Activated T-helper 17 cell treated with anti-CD3 and anti-CD28 coated beads, Interleukin-2, amount 50 U/mL, for 72 hours (primary cell): ENCODE results near the gene MXD1. TPM values are rescaled to one million over a fixed set of nuclear protein-coding genes. Genes with fewer than 3 reads are reported as not detected.
A peak's percentile ranks its signal among the peaks of the same experiment; 100 is the strongest.

Source experiments
- ATAC-seq: fragments of 150-1000 bp; cut with Tn5 transposase; replicated peaks from 2 replicates; pipeline ENCODE4 v1.10.0; 2021; ENCODE audit warnings: mild to moderate bottlenecking, moderate library complexity
- H3K27ac Mint-ChIP-seq: one replicate; pipeline ENCODE4 v1.8.0; 2022; ENCODE audit warnings: mixed read lengths
- H3K27me3 Mint-ChIP-seq: one replicate; pipeline ENCODE4 v1.8.0; 2022; ENCODE audit warnings: mixed read lengths
- H3K36me3 Mint-ChIP-seq: one replicate; pipeline ENCODE4 v1.8.0; 2022; ENCODE audit warnings: low read depth, mild to moderate bottlenecking, mixed read lengths
- H3K4me1 Mint-ChIP-seq: one replicate; pipeline ENCODE4 v1.8.0; 2022; ENCODE audit warnings: mixed read lengths
- H3K4me3 Mint-ChIP-seq: one replicate; pipeline ENCODE4 v1.8.0; 2022; ENCODE audit warnings: mild to moderate bottlenecking, mixed read lengths
- H3K9me3 Mint-ChIP-seq: one replicate; pipeline ENCODE4 v1.8.0; 2022; ENCODE audit warnings: mixed read lengths
- total RNA-seq, 2 donors: library from RNA; stranded (reverse); gene quantifications; one replicate each; pipeline ENCODE4 v1.2.3, GENCODE V29; 2022

Gene MXD1
- total RNA-seq, 2 donors from 2014 or later = 14.8 to 40.6 TPM

DNA sequence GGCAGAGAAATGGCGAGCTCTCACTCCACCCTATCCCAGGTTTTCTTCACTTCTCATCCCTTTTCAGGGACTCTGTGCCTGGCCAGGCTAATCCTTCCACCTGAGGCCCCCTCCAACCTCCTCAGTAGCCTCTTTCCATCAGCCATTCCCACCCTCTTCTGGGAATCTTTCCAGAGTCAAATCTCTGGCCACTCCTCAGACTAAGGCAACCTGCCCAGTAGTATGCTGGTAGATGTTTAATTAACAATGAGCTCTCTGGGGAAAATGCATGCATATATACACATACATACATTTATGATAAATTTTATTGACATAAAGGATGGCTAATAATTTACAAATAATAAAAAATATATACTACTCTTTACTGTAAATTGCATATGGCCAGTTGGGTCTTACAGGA lies 57.9 kb downstream of the MXD1 start:
- ATAC-seq = no peak
- no peaks in the 10 kb centered on the region for H3K36me3 Mint-ChIP-seq
- H3K27me3 Mint-ChIP-seq = no peaks in the 10 kb centered on the region
- no peak overlapping the region for H3K4me3 Mint-ChIP-seq
- H3K4me1 Mint-ChIP-seq = no peaks in the 10 kb centered on the region
- no peaks in the 10 kb centered on the region for H3K9me3 Mint-ChIP-seq
- peak overlapping the region; percentile 32 for H3K27ac Mint-ChIP-seq

DNA sequence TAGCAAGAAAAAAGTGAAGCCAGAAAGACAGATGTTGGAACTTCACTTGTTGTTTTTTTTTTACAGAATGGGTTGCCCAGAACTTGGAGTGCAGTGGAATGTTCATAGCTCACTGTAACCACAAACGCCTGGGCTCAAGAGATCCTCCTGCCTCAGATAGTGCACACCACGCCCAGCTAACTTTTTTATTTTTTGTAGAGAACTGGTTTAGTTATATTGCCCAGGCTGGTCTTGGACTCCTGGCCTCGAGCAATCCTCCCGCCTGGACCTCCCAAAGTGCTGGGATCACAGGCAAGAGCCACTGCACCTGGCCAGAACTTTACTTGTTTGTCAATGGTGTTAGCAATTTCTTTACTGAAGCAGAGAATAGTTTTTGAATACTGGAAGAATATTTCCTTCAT lies 58.4 kb downstream of the MXD1 start:
- H3K27ac Mint-ChIP-seq = no peak overlapping the region
- H3K27me3 Mint-ChIP-seq = no peaks in the 10 kb centered on the region
- no peaks in the 10 kb centered on the region for H3K36me3 Mint-ChIP-seq
- no peaks in the 10 kb centered on the region for H3K4me1 Mint-ChIP-seq
- H3K9me3 Mint-ChIP-seq = no peaks in the 10 kb centered on the region
- ATAC-seq = no peak
- H3K4me3 Mint-ChIP-seq = no peak overlapping the region

DNA sequence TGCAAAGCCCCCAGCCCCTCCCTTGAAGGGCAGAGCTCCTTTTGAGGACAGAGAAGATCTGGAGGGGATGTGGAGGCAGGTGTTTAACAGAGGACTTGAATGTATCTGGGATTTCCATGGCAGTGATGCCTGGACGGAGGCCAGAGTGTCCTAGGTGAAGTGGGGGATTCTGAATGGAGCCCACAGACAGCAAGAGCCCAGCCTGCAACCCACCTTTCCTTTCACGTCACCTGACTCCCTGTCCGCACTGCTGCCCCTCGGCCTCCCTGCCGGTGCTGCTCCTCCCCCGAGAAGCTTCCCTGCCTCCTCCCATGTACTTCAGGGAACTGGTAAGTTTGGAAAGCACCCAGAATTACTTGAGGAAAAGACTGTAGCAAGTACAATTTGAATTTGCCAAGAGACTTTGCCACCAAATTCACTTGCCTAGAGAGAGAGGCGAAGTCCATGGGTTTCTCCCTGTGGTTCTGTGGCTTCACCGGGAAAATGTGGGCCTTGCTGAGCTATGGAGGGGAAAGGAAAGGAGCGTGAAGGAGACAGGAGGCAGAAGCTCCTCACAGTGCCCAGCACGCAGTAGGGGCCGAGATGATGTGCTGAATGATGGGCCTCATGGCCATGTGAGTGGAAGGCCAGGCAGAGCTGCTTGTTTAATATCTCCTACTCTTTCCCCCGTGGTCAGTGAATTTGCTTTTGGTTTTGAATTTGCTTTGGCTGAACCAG lies 60.4 kb downstream of the MXD1 start:
- no peak for ATAC-seq
- Mint-ChIP-seq H3K27me3 (no peaks in the 10 kb centered on the region), H3K36me3 (no peaks in the 10 kb centered on the region), H3K4me3 (no peak overlapping the region), H3K4me1 (no peaks in the 10 kb centered on the region), H3K27ac (peak overlapping the region; percentile 67), H3K9me3 (no peaks in the 10 kb centered on the region)

DNA sequence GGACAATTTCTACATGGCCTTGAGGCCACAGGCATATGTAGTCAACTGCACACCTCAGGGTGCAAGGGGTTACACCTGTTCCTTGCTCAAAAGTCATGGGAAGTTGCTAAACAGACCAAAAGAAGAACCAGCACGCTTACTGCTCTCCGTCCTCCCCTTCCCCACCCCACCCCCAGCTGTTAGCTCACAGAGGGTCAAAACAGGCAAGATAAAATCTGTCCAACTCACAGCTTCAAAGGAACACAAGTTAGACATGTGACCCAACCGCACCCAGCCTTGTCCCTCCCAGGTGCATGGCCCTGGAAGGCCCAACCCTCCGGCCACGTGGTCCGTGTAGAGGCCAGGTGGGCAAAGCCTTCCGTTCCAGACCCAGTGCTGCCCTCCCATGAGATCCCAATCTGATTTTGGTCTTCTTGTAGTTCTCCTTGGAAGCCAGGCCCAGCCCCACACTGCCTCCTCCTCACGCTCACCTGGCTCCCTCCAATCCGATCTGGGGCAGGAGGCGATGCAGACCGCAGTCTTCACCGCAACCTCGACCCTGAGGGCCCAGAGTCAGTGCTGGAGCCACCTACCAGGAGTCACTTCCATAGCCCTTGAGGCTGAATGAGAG lies 61.0 kb downstream of the MXD1 start:
- Mint-ChIP-seq H3K36me3 (no peaks in the 10 kb centered on the region), H3K9me3 (no peaks in the 10 kb centered on the region), H3K4me1 (no peaks in the 10 kb centered on the region), H3K27ac (peak overlapping the region; percentile 67), H3K4me3 (no peak overlapping the region), H3K27me3 (no peaks in the 10 kb centered on the region)
- ATAC-seq = no peak

DNA sequence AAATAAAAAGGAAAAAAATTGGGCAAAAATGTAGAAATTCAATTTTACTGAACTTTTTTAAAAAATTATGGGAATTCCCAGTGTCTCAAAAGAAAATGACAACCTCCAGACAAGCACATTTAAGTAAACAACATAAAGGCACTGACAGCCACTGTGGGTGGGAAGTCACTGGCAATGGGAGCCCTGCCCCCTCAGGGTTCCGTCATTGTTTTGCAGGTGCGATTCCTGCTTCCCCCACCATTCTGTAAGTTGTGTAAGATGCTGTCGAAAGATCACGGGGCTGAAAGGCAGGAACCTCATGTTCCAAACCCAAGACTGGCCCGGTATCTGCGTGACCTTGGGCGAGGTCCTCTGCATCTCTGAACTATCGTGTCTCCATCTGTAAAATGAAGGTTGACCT lies 62.3 kb downstream of the MXD1 start:
- Mint-ChIP-seq H3K4me3 (no peak overlapping the region), H3K9me3 (no peaks in the 10 kb centered on the region), H3K4me1 (no peaks in the 10 kb centered on the region), H3K27me3 (no peaks in the 10 kb centered on the region), H3K36me3 (no peaks in the 10 kb centered on the region), H3K27ac (no peak overlapping the region)
- ATAC-seq = no peak

DNA sequence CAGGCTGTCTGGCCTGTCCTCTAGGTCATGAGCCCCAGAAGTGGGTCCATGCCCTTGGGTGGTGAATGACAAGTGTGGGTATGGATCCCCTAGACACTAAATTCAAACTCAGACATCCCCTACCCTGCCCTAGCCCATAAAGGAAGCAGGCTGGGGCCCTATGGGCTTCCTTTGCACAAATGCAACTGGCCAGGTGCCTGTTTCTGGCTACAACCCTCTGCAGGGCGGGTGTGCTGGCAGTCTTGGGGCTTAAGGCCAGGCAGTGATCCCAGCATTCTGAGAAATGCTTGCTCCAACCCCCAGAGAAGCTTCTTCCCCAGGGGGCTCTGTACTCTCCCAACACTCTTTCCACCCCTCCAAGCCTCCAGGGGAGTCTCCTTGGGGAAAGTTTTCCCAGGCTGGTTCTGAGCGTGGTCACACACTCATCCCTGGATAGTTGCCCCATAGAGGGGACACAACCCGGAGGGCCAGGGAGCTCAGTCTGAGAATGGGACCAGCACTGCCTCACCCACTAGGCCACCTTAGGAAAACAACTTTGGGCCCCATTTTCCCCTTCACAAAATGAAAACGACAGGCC lies 63.1 kb downstream of the MXD1 start:
- Mint-ChIP-seq H3K36me3 (no peaks in the 10 kb centered on the region), H3K9me3 (no peaks in the 10 kb centered on the region), H3K4me1 (no peaks in the 10 kb centered on the region), H3K4me3 (no peak overlapping the region), H3K27ac (no peak overlapping the region), H3K27me3 (no peaks in the 10 kb centered on the region)
- no peak for ATAC-seq

DNA sequence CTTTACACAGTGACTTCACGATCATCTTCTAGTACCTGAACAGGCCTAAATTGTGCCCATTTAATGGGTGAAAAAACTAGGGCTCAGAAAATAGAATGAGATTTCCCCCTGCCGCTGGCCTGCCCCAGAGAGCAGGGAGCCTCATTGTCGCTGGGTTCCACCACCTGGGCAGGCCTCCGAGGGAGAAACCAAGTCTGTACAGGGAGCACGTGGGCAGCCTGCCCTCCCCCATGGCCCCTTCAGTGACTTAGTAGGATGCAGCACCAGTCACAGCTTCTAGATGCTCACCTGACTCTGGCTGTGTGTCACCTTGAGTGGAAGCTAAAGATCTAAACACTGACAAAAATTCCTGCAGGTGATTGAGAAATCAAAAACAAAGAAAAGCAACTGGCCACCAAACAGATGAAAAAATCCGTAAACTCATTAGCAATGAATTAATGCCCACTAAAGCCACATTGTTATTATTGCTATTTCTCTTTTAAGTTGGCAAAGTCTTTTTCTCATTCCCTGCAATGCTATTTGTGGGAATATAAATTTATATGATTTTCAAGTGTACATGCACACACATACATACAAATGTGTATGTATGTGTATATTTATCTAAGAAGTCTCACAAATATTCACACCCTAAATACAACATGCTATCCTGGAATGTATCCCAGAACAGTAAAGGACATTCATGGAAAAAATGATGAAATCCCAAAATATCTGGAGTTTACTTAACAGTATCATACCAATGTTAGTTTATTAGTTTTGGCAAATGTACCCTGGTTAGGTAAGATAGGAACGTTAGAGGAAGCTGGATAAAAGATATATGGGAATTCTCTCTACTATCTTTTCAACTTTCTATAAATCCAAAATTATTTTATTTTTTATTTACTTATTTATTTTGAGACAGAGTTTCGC lies 65.2 kb downstream of the MXD1 start:
- Mint-ChIP-seq H3K27me3 (no peaks in the 10 kb centered on the region), H3K4me3 (no peak overlapping the region)

DNA sequence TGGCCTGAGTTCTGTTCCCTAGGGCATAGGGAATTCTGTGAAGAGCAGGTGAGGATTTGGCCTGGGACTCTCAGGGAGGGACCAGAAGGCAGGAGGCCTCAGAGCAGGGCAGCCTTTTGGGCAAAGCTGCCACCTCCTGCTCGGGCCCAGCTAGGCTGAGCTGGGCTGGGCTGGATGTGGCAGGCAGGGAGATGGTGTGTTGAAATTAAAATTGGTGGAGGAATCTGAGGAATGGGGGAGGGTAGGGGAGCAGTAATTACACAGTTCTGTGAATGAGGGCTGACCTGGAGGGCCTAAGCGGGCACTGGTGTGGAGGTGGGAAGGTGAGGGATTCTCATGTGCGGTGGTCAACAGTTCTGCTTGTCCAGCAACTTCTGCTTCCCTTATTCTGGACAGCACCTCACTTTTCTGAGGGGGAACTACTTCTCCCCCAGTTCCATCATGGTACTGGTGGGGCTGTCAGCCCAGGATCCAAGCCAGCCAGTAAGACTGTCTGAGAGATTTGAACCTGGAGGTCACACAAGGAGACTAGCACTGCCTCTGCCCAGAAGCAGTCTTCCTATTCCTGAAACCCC lies 68.6 kb downstream of the MXD1 start:
- no peak overlapping the region for H3K4me3 Mint-ChIP-seq
- no peak overlapping the region for H3K27ac Mint-ChIP-seq
- H3K4me1 Mint-ChIP-seq = peaks cover 9% of the 10 kb centered on the region
- no peak for ATAC-seq
- H3K27me3 Mint-ChIP-seq = no peaks in the 10 kb centered on the region
- no peaks in the 10 kb centered on the region for H3K9me3 Mint-ChIP-seq
- H3K36me3 Mint-ChIP-seq = no peaks in the 10 kb centered on the region

More for the DNA sequence above, 65.2 kb downstream of the MXD1 start:
- Mint-ChIP-seq H3K36me3 (no peaks in the 10 kb centered on the region), H3K9me3 (no peaks in the 10 kb centered on the region), H3K4me1 (peaks cover 3% of the 10 kb centered on the region), H3K27ac (no peak overlapping the region)
- no peak for ATAC-seq

DNA sequence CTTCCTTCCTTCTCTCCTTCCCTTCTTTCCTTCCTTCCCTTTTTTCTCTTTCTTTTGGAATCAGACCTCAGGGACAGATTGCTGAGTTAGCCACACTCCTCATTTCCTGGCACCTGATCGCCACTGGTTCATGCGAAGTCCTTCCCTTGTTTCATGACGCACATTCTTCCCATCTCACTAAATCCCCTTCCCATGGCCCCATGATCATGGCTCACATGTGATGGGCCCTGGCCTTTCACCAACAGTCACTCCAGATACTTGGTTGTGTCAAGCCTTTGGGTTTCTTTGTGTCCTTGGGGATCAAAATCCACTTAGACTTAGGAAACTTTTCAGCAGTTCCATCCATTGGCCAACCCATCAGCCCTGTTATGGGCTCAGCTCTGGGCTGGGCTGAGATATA lies 70.3 kb downstream of the MXD1 start:
- Mint-ChIP-seq H3K27ac (peak overlapping the region; percentile 67), H3K36me3 (no peaks in the 10 kb centered on the region), H3K27me3 (no peaks in the 10 kb centered on the region), H3K9me3 (no peaks in the 10 kb centered on the region), H3K4me1 (peaks cover 10% of the 10 kb centered on the region), H3K4me3 (no peak overlapping the region)
- ATAC-seq = no peak

DNA sequence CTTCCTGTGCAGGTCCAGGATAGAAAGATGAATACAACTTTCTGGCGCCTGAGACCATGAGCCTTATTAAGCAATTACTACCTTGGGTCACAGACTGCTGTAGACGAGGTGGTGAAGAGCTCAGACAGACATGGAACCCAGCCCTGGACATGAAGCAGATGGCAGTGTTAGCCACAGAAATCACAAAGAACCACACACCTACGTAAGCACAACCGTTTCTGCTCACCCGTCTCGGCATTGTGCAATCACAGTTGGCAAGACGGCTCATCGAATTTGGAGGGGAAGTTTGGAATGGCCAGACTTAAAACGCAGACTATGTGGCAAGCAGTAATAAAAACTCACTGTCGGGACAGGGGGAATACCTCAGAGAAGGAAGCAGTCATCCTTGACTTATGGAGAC lies 70.8 kb downstream of the MXD1 start:
- H3K4me1 Mint-ChIP-seq = peaks cover 10% of the 10 kb centered on the region
- no peak overlapping the region for H3K4me3 Mint-ChIP-seq
- H3K9me3 Mint-ChIP-seq = no peaks in the 10 kb centered on the region
- H3K27ac Mint-ChIP-seq = peak overlapping the region; percentile 67
- no peaks in the 10 kb centered on the region for H3K27me3 Mint-ChIP-seq
- no peaks in the 10 kb centered on the region for H3K36me3 Mint-ChIP-seq
- no peak for ATAC-seq

DNA sequence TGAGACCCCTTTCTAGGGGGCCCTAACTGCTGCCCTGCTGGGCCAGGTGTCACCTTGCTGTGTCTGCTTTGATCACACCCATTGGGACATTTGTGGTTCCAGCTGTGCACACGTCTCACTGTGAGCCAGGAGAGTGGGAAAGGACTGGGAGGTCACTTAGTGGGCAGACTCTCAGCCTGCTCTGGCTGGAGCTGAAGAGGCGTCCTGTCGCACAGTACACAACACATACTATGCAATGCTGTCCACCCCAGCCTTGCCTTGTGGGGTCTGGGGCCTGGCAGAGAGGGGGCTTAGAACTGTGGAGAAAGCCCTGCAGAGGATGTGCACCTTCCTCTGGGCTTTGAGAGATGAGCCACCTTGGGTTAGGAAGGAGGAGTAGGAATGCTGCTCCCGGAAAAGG lies 71.8 kb downstream of the MXD1 start:
- Mint-ChIP-seq H3K9me3 (no peaks in the 10 kb centered on the region), H3K36me3 (no peaks in the 10 kb centered on the region), H3K4me3 (no peak overlapping the region), H3K27me3 (no peaks in the 10 kb centered on the region), H3K4me1 (peaks cover 10% of the 10 kb centered on the region), H3K27ac (no peak overlapping the region)
- ATAC-seq = no peak

DNA sequence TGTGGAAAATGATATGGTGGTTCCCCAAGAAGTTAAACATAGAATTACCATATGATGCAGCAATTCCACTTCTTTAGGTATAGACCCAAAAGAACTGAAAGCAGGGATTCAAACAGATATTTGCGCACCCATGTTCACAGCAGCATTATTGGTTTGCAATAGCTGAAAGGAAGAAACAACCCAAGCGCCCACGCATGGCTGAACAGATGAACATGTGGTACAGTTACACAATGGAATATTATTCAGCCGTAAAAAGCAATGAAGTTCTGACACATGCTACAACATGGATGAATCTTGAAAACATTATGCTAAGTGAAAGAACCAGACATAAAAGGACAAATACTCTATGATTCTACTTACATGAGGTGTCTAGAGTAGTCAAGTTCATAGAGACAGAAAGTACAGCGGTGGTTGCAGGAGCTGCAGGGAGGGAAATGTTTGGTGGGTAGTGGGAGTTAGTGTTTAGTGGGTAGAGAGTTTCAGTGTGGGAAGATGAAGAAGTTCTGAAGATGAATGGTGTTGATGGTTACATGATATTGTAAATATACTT lies 73.3 kb downstream of the MXD1 start:
- no peak overlapping the region for H3K4me3 Mint-ChIP-seq
- peak overlapping the region; percentile 3 for H3K27ac Mint-ChIP-seq
- H3K36me3 Mint-ChIP-seq = no peaks in the 10 kb centered on the region
- H3K4me1 Mint-ChIP-seq = peaks cover 10% of the 10 kb centered on the region
- ATAC-seq = peak; percentile 65
- no peaks in the 10 kb centered on the region for H3K9me3 Mint-ChIP-seq
- H3K27me3 Mint-ChIP-seq = no peaks in the 10 kb centered on the region

DNA sequence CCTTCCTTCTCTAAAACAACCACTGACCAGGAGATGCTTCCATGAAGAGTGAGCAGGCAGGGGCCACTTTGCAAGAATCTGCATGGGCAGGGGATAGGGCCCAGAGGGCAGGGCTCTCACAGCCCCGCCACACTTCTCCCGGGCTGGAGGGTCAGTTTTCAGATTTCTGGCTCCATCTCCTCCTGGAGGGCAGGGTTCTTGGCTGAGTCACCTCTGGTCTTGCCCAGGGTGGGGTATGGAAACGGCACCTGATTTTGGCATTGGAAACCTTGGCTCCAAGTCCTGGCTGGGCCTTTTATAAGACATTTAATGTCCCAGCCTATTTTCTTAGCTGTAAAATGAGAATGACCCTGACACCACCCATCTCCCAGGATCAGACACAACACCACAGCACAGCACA lies 74.1 kb downstream of the MXD1 start:
- Mint-ChIP-seq H3K27ac (no peak overlapping the region), H3K4me3 (no peak overlapping the region), H3K36me3 (peaks cover 4% of the 10 kb centered on the region), H3K9me3 (no peaks in the 10 kb centered on the region), H3K4me1 (peaks cover 10% of the 10 kb centered on the region), H3K27me3 (no peaks in the 10 kb centered on the region)
- ATAC-seq = no peak

DNA sequence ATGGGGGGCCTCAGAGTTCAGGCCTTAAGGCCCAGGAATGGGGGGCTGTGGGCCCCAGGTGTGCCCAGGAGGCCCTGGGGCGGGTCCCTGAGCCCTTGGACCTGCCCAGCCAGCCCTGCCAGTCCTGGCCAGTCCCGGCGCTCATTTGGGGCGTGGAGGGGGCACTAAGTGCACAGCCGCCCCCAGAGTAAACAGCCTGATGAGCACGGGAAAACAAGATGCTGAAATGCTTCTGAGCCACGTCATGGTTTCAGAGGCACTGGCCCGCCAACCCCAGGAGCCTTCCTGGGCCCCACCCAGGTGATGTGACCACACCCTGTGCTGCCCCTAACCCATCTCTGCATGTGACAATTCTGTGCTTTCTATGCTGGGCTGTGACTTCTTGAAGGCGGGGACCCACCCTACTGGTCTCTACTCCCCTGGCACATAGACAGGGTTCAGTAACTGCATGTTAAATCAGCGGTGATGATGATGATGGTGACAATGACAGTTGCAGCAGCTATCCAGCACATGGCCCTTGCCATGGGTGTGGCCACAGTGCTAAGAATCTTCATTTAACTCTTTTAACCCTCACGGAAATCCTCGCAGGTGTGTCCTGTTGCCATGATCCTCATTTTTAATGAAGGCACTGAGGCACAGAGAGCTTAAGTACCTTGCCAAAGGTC lies 74.7 kb downstream of the MXD1 start:
- Mint-ChIP-seq H3K4me1 (peaks cover 10% of the 10 kb centered on the region), H3K36me3 (peaks cover 9% of the 10 kb centered on the region), H3K9me3 (no peaks in the 10 kb centered on the region), H3K4me3 (no peak overlapping the region), H3K27me3 (no peaks in the 10 kb centered on the region), H3K27ac (no peak overlapping the region)
- ATAC-seq = no peak
